Measurements from ENCODE around the gene RNF215. TPM values are rescaled to one million over a fixed set of nuclear protein-coding genes. Genes with fewer than 3 reads are reported as not detected.
A peak's percentile ranks its signal among the peaks of the same experiment; 100 is the strongest.
"Not testable (repeated sequence)": the region's sequence is repeated elsewhere in the genome, so short reads cannot be mapped to it uniquely, and the experiment has no call there.

The RNF215 gene
- total RNA-seq, 1 donor from 2014 or later, result 15.5 TPM

DNA sequence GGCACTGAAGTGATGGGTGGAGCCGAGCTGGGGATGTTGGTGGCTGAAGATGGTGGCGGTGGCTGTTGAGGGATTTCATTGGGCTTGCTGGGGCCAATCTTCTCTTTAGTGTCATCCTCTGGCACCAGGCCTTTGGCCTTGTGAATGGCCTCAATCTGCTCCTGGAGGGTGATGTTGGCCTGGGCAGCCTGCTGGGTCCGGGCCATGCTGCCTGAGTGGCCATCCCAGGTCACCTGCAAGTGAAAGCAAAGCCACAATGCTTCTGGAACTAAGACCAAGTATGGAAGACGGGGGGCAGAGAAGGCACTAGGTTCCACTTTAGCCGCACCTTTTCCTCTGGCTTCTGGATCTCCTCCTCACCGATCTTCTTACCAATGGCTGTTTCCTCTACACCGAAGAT is 48.4 kb downstream of the RNF215 start:
- H3K36me3 ChIP-seq (ENCODE audit: control insufficient read depth, insufficient read depth, low read length), result peaks cover 57% of the 10 kb centered on the region
- TF ChIP-seq, protein P1, sequence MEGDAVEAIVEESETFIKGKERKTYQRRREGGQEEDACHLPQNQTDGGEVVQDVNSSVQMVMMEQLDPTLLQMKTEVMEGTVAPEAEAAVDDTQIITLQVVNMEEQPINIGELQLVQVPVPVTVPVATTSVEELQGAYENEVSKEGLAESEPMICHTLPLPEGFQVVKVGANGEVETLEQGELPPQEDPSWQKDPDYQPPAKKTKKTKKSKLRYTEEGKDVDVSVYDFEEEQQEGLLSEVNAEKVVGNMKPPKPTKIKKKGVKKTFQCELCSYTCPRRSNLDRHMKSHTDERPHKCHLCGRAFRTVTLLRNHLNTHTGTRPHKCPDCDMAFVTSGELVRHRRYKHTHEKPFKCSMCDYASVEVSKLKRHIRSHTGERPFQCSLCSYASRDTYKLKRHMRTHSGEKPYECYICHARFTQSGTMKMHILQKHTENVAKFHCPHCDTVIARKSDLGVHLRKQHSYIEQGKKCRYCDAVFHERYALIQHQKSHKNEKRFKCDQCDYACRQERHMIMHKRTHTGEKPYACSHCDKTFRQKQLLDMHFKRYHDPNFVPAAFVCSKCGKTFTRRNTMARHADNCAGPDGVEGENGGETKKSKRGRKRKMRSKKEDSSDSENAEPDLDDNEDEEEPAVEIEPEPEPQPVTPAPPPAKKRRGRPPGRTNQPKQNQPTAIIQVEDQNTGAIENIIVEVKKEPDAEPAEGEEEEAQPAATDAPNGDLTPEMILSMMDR (IDR thresholded peaks at IDR 0.05; ENCODE audit: insufficient read depth, low read length, severe bottlenecking), result no peak
- DNase-seq (ENCODE audit: low read depth), result no peak
- H3K27me3 ChIP-seq (ENCODE audit: control insufficient read depth, insufficient read depth, low read length), result no peaks in the 10 kb centered on the region
- FAIRE-seq, result no peak
- no peak overlapping the region for H3K4me3 ChIP-seq (ENCODE audit: low read depth, low read length)

DNA sequence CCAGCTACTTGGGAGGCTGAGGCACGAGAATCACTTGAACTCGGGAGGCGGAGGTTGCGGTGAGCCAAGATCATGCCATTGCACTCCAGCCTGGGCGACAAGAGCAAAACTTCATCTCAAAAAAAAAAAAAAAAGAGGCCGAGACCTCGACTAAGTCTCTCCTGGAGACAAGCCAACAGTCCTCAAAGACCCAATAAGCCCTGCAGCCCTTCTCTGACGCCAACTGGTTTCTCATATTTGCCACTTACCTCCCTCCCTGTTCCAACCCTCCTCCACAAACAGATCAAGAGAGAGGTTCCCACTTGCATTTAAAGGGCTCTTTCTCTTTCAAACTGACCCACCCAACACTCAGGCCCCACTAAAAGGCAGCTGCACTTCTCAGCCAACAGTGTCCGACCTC is 48.9 kb downstream of the RNF215 start:
- H3K27me3 ChIP-seq (ENCODE audit: control insufficient read depth, insufficient read depth, low read length); DNase-seq (ENCODE audit: low read depth); FAIRE-seq; H3K4me3 ChIP-seq (ENCODE audit: low read depth, low read length): not testable (repeated sequence)
- H3K36me3 ChIP-seq (ENCODE audit: control insufficient read depth, insufficient read depth, low read length), result peaks cover 57% of the 10 kb centered on the region

DNA sequence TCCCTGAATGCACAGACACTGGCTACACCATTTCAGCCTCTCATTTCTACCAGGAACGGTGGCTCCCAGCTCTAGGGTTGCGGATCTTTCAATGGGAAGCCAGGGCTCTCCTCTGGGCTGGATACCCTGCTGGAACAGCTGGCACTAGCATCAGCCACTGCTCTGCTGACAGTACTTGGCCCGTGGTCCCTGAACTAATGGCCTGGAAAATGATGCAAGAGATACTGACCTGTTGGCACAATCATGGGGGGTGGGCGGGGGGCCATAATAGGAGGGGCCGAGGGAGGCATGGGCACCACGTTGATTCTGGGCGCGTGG is 49.8 kb downstream of the RNF215 start:
- DNase-seq (ENCODE audit: low read depth) (no peak), FAIRE-seq (no peak)
- Histone ChIP-seq H3K27me3 (ENCODE audit: control insufficient read depth, insufficient read depth, low read length) (no peaks in the 10 kb centered on the region), H3K4me3 (ENCODE audit: low read depth, low read length) (no peak overlapping the region), H3K36me3 (ENCODE audit: control insufficient read depth, insufficient read depth, low read length) (peaks cover 55% of the 10 kb centered on the region)
- TF ChIP-seq, protein P1 (IDR thresholded peaks at IDR 0.05; ENCODE audit: insufficient read depth, low read length, severe bottlenecking), result no peak

DNA sequence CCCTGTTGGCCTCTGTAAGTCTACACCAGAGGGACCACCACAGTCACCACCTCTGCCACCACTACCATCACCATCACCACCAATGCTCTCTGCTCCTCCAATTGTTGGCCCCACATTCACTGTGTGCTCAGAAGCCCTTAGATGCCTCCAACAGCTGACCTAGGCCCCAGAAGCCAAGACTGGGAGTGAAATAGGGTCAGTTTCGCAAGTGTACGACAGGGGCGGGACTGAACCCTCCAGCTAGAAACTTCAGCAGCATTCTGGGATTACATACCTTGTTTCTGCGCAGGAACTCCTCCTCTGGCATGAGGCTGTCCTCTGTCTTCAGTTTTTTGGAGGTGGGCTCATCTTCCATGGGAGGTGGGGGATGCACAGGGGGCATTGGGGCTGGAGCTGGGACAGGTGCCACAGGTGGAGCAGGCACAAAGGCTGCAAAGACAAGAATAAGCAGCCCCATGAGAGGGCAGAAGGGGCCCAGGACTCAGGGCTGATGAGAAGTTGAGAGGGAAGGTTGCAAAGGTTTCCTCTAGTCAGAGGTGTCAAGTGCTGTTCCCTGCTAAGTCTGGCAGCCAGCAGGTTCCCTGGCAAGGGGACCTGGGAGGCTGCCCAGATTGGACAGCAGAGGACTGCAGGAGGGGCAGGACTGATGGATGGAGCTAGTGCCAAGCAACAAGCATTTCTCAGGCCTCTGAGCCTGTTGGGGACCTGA is 50.3 kb downstream of the RNF215 start:
- no peak for FAIRE-seq
- Histone ChIP-seq H3K36me3 (ENCODE audit: control insufficient read depth, insufficient read depth, low read length) (peaks cover 51% of the 10 kb centered on the region), H3K27me3 (ENCODE audit: control insufficient read depth, insufficient read depth, low read length) (no peaks in the 10 kb centered on the region), H3K4me3 (ENCODE audit: low read depth, low read length) (no peak overlapping the region)
- DNase-seq (ENCODE audit: low read depth), result no peak
- TF ChIP-seq, protein P1 (IDR thresholded peaks at IDR 0.05; ENCODE audit: insufficient read depth, low read length, severe bottlenecking), result no peak

DNA sequence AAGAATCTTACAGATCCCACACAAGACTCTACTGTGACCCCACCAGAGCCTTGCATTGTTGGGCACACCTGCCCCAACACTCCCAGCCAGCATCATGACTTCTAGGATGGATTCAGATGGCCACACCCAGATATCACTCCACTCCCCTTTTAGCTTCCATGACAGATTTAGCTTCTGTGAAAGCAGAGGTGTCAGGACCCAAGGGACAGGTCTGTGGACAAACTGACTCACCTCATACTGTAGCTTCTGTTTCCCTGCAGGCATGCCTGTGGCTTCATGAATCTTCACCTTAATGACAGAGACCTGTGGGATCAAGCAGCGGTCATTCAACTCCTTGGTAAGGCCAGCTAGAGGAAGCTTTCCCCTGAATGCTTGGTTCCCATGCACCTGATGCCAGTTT is 52.0 kb downstream of the RNF215 start:
- TF ChIP-seq, protein P1 (IDR thresholded peaks at IDR 0.05; ENCODE audit: insufficient read depth, low read length, severe bottlenecking), result no peak
- H3K4me3 ChIP-seq (ENCODE audit: low read depth, low read length), result no peak overlapping the region
- H3K36me3 ChIP-seq (ENCODE audit: control insufficient read depth, insufficient read depth, low read length), result peaks cover 42% of the 10 kb centered on the region
- H3K27me3 ChIP-seq (ENCODE audit: control insufficient read depth, insufficient read depth, low read length), result no peaks in the 10 kb centered on the region
- DNase-seq (ENCODE audit: low read depth) (no peak), FAIRE-seq (no peak)

DNA sequence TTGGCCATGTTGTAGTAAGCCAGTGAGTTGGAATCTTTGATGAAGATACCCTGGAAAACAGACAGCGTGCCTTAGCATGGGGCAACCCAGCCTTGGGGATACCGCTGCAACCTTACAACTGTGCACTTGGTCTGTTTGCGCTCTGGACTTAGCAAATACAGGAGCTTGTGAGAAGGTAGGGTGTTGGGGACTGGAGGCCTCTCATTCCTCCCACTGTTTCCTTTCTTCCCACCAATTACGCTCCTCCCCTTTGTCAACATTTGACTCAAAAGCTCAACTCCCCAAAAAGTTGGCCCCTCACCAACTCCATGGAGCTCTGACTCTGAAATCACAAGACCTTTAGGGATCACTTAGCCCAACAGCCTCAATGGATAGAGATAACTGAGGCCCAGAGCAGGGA is 52.6 kb downstream of the RNF215 start:
- DNase-seq (ENCODE audit: low read depth), result no peak
- Histone ChIP-seq H3K4me3 (ENCODE audit: low read depth, low read length) (no peak overlapping the region), H3K36me3 (ENCODE audit: control insufficient read depth, insufficient read depth, low read length) (peaks cover 39% of the 10 kb centered on the region), H3K27me3 (ENCODE audit: control insufficient read depth, insufficient read depth, low read length) (no peaks in the 10 kb centered on the region)
- TF ChIP-seq, protein P1 (IDR thresholded peaks at IDR 0.05; ENCODE audit: insufficient read depth, low read length, severe bottlenecking), result no peak
- FAIRE-seq, result peak; percentile 62
